Subcutaneous adipose tissue (tissue), 4 donors: ENCODE data around the gene AP3D1. TPM values are rescaled to one million over a fixed set of nuclear protein-coding genes. Genes with fewer than 3 reads are reported as not detected.

ENCODE experiments used
- total RNA-seq, 4 donors: library from RNA; depleted of rRNA; stranded (reverse); fragments of >200 nt; gene quantifications; one replicate each; pipeline ENCODE4 v1.1.0, GENCODE V29; 2016
- TF ChIP-seq, protein P1 (sequence below): fragments of 450-650 bp; IDR thresholded peaks from one replicate; pipeline ENCODE4 v1.5.1; 2016; ENCODE audit warnings: low read depth, mild to moderate bottlenecking, control low read depth, antibody characterized with exemption, moderate library complexity

AP3D1 gene
- total RNA-seq, 4 donors from 2014 or later = 46.6 to 94.0 (median 57.5) TPM

GRCh38 chr19:2112516-2113320 is 38.6 kb downstream of the AP3D1 start:
- TF ChIP-seq, protein P1, sequence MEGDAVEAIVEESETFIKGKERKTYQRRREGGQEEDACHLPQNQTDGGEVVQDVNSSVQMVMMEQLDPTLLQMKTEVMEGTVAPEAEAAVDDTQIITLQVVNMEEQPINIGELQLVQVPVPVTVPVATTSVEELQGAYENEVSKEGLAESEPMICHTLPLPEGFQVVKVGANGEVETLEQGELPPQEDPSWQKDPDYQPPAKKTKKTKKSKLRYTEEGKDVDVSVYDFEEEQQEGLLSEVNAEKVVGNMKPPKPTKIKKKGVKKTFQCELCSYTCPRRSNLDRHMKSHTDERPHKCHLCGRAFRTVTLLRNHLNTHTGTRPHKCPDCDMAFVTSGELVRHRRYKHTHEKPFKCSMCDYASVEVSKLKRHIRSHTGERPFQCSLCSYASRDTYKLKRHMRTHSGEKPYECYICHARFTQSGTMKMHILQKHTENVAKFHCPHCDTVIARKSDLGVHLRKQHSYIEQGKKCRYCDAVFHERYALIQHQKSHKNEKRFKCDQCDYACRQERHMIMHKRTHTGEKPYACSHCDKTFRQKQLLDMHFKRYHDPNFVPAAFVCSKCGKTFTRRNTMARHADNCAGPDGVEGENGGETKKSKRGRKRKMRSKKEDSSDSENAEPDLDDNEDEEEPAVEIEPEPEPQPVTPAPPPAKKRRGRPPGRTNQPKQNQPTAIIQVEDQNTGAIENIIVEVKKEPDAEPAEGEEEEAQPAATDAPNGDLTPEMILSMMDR = no peak

DNA sequence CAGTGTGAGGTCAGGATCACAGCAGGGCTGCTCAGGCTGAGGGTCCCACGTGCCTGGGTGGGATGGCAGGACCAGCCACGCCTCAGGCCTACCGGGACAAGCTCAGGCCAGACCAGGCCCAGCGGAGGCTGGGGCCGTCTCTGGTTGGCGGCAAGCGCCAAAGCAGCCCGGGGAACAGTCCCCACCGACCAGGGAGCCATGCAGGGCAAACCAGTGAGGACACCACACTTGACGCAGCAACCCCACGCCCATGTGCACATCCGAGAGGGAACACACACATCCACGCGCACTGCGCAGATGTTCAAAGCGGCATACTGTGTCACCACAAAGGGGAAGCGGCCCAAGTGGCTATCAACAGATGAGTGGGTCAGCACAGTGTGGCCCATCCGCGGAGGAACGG is 39.5 kb downstream of the AP3D1 start:
- TF ChIP-seq, protein P1 = no peak

DNA sequence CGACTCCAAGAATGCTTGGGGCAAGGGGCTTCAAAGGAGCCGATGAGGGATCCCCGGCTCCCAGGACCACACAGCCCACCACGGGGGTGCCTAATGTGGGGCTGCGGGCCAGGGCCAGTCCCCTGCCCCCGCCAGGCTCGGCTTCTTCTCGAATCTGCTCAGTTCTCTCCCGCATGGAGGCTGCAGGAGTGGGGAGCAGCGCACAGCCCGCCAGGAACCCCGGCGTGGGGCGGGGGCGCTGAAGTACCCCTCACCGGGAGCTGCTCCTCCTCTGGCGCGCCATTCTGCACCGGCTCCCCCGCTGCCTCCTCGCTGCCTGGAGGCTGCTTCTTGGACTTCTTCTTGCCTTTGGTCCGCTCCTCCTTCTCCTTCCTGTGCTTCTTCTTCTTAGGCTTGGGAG is 39.9 kb downstream of the AP3D1 start:
- TF ChIP-seq, protein P1 = no peak

- TF ChIP-seq, protein P1 = no peak
Measured at GRCh38 chr19:2110822-2111221, 40.5 kb downstream of the AP3D1 start.

DNA sequence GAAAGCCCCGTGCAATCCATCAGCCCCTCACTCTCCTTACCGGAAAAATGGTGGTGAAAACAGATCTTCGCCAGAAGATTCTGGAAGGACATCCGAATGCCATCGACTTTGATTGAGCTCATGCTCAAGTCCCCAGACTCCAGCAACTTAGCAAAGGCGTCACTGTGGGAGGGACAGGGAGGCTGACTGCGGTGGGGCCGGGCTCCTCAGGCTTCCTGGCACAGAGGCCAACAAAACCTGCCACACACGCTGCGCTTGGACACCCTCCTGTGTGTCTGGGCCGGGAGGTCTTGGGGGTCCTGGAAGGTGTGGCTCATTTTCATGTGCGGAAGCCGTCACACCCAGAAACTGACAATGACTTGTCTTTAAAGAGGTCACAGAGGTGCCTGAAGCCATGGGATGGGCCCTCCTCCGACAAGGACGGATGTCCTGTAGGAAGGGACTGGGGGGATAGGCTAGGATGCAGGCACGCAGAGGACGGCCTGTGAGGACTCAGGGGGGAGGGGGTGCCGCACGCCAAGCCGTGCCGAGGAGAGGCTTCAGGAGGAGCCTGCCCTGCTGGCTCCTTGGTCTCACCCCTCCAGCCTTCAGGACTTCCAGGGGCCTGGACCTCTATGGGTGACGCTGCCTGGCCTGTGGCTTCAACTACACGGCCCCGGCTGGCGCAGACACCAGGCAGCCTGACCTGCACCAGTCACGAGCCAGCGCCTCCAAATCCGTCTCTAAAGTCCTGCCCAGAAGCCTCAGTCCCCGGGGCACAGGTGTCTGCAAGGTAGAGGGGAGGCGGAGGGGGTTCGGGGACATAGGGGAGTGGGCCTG is 42.1 kb downstream of the AP3D1 start:
- TF ChIP-seq, protein P1 = no peak

DNA sequence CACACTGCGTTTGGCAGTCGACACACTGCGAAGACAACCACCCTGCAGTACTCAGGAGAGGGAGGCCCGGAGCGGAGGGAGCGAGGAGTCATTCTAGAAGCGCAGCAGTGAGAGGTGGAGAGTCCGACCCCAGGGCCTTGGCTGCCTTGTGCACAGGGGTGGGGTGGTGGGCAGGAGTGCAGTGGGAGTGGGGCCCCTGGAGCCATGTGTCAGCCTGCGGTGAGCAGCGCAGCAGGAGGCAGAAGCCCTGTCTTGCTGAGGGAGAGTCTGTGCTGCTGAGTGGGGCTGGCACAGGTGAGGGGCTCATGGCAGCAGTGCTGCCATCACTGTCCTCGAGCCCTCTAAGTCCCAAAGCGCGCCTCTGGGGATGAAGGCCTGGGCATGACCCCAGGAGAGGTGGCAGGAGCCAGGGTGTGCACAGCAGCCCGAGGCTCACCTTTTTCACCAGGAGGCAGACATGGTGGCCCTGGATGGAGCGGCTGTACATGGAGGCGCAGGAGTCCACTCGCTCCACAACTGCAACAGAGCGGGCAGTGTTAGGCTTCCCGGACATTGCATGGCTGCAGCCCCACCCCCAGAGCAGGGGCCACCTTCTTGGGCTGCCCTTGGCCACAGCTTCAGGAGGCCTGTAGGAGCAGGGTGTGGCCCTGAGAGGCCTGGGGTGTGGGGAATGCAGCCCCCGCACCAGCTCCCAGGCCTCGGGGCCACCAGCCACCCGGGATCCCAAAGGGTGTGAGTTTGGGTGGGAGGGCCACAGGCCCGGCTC is 42.9 kb downstream of the AP3D1 start:
- TF ChIP-seq, protein P1 = no peak
